ENCODE results near the gene REN. TPM values are rescaled to one million over a fixed set of nuclear protein-coding genes. Genes with fewer than 3 reads are reported as not detected.

The REN gene
- polyA plus RNA-seq, 6 donors from 2014 or later = not detected

GRCh38 chr1:204131978-204132377 is 34.2 kb downstream of the REN start:
- Mint-ChIP-seq H3K4me1 (peaks cover 8 to 13% (median 10%) of the 10 kb centered on the region in 3 donors), H3K27ac (no peak overlapping the region), H3K27me3 (peaks cover 4 to 23% (median 19%) of the 10 kb centered on the region in 3 donors), H3K9me3 (no peaks in the 10 kb centered on the region), H3K4me3 (no peak overlapping the region), H3K36me3 (no peaks in the 10 kb centered on the region)
- no peak for ATAC-seq (ENCODE audit: low read depth in 2 of 2)
- DNase-seq = no peak

DNA sequence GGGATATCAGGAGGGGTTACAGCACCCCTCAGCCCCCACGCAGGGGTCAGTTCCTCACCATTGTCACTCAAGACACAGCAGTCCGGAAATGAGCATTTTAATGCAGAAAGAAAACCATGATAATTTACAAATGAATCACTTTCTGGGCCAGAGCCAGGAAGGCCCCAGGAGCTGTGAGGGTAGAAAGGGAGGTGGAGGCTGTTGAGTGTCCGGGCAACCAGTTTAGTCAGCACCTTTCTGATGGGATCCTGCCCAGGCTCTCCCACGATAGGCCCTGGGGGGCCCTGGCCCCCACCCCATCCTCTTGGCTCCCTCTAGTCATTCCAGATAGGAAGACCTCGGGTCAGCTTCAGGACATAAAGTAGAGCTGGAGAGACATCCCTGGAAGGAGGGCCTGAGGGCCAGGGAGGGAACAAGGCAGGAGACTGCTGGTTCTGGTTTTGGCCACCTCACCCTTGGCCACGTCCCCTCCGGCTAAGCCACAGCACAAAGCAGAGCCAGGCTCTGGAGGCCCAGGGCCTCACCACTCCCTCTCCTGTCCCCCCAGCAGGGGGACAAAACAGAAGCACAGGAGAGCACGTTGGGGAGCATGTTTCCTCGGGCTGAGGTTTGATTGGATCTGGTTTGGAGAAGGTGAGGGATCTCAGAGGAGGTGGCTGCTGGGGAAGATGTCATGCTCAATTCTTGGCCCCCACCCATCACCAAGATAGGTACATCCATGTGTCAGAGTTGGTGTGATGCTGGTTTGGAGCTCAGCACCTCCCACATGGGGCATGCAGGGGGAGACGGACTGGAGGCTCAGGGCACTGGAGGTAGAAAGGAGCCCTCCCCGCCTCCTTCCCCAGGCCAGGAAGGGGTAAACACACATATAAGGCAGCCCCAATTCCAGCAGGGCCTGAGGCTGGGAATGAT is 34.9 kb downstream of the REN start:
- Mint-ChIP-seq H3K27me3 (peaks cover 7 to 25% (median 23%) of the 10 kb centered on the region in 3 donors), H3K4me1 (peaks cover 8 to 14% (median 13%) of the 10 kb centered on the region in 3 donors), H3K27ac (peak overlapping the region in 2 of 6 donors; percentile 75 to 90), H3K36me3 (no peaks in the 10 kb centered on the region), H3K4me3 (no peak overlapping the region), H3K9me3 (no peaks in the 10 kb centered on the region)
- DNase-seq (no peak), ATAC-seq (ENCODE audit: low read depth in 2 of 2) (no peak)

- no peak overlapping the region for H3K27ac Mint-ChIP-seq
- DNase-seq = no peak
These were observed 36.0 kb downstream of the REN start for GRCh38 chr1:204130178-204130577.

DNA sequence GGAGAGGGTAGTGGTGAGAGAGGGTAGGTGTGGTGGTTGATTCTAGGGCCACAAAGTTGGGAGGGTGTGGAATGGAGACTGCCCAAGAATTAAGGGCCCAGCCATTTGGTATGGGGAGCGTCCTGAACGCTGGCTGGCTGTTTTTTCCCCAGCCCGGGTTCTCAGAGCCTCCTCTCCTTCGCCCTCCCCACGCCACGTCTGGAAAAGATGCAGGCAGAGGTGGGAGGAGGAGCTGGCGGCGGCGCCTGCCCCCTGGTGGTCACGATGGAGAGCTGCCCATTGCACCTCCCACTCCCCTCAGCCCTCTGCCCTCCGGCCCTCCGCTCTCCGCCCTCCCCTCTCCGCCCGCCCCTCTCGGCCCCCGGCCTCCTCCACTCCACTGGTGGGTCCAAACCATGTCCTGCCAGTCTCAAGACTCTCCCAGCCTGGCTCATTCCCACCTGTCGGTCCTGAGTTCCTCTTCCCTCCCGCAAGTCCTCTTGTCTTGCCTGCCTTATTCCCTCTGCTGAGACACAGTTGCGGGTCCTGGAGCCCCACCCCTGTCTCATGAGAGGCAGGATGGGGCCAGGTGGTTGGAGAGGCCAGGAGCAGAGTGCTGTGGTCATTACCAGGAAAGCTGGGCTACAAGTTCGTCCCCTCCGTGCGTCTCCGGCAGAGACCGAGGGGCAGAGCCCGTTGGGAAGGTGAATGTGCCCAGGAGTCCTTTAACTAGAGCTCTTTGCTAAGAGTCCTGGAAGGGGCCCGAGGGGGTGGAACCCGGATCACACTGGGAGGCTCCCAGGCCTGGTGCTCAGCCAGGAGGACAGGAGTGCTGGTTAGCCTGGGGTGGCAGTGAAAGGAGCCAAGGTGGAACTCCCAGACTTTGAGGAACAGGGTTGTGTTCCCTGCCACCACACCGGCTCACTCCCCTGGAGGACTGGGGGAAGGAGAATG is 36.9 kb downstream of the REN start:
- no peaks in the 10 kb centered on the region for H3K36me3 Mint-ChIP-seq
- ATAC-seq (ENCODE audit: low read depth in 2 of 2) (peak; percentile 72 to 77), DNase-seq (peak; percentile 33)
- peak overlapping the region in 2 of 8 donors; percentile 37 to 53 for H3K4me3 Mint-ChIP-seq
- H3K27me3 Mint-ChIP-seq = peaks cover 7 to 30% (median 18%) of the 10 kb centered on the region in 3 donors
- H3K4me1 Mint-ChIP-seq = peaks cover 8 to 14% (median 13%) of the 10 kb centered on the region in 3 donors
- H3K9me3 Mint-ChIP-seq = no peaks in the 10 kb centered on the region
- peak overlapping the region in 2 of 6 donors; percentile 38 to 78 for H3K27ac Mint-ChIP-seq

More at GRCh38 chr1:204130178-204130577, 36.0 kb downstream of the REN start:
- Mint-ChIP-seq H3K4me1 (peaks cover 8 to 14% (median 13%) of the 10 kb centered on the region in 3 donors), H3K27me3 (peaks cover 7 to 25% (median 19%) of the 10 kb centered on the region in 3 donors), H3K9me3 (no peaks in the 10 kb centered on the region), H3K36me3 (no peaks in the 10 kb centered on the region), H3K4me3 (no peak overlapping the region)
- ATAC-seq (ENCODE audit: low read depth in 2 of 2) = no peak

GRCh38 chr1:204128464-204128963 is 37.6 kb downstream of the REN start:
- Mint-ChIP-seq H3K36me3 (no peaks in the 10 kb centered on the region), H3K9me3 (no peaks in the 10 kb centered on the region), H3K27ac (peak overlapping the region in 2 of 6 donors; percentile 38 to 78), H3K4me1 (peaks cover 8 to 14% (median 13%) of the 10 kb centered on the region in 3 donors), H3K27me3 (peaks cover 7 to 34% (median 20%) of the 10 kb centered on the region in 3 donors), H3K4me3 (peak overlapping the region in 1 of 8 donors; percentile 20)
- ATAC-seq (ENCODE audit: low read depth in 2 of 2) = no peak
- no peak for DNase-seq

DNA sequence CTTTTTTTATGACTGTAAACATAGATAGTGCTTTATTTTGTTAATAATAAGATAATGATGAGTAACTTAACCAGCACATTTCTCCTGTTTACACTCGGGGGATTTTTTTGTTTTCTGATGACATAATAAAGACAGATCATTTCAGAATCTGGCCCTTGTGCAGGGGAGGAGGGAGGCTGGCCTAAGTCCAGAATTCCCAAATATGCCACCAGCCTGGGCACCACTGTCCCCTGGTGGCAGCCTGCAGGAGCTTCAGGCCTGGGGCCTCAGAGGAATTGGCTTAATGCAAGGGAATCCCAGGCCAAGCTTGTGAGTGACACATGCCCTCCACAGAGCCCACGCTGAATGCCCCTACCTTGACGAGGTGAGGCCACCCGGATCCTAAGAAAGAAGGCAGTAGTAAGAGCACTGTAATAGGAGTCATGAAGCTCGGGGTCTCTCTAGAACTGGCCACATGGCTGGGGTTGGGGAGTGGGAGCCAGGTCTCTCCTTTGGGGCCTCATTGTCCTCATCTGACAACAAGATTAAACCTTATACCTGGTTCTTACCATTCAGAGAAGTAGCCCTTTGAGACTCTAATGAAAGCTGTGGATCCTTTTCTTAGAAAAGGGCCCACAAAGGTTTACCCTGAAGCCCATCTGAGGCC is 38.4 kb downstream of the REN start:
- Mint-ChIP-seq H3K27ac (peak overlapping the region in 2 of 6 donors; percentile 27 to 39), H3K4me3 (peak overlapping the region in 1 of 8 donors; percentile 12), H3K27me3 (peaks cover 7 to 40% (median 26%) of the 10 kb centered on the region in 3 donors), H3K36me3 (no peaks in the 10 kb centered on the region), H3K4me1 (peaks cover 8 to 14% (median 13%) of the 10 kb centered on the region in 3 donors), H3K9me3 (no peaks in the 10 kb centered on the region)
- ATAC-seq (ENCODE audit: low read depth in 2 of 2) (no peak), DNase-seq (no peak)

DNA sequence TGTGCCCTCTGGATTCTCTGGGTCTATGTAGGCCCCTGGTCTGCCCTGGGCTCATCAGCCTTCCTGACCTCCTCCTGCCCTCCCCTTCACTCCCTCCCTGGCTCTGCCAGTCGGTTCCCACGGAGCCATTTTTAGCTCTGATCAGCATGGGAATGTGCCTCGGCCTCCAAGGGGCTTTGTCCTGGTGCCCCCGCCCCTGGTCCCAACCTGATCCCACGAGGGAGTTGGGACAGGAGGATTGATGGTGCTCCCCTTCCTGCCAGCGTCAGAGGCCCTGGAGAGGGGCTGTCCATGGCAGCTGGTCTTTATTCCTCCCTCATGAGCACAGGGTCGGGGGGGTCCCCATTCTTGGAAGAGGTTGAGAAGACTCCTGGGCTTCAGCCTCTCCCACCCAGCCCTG is 39.2 kb downstream of the REN start:
- H3K36me3 Mint-ChIP-seq = no peaks in the 10 kb centered on the region
- H3K27ac Mint-ChIP-seq = no peak overlapping the region
- peaks cover 7 to 40% (median 26%) of the 10 kb centered on the region in 3 donors for H3K27me3 Mint-ChIP-seq
- DNase-seq = no peak
- no peak overlapping the region for H3K4me3 Mint-ChIP-seq
- no peak for ATAC-seq (ENCODE audit: low read depth in 2 of 2)
- no peaks in the 10 kb centered on the region for H3K9me3 Mint-ChIP-seq
- H3K4me1 Mint-ChIP-seq = peaks cover 8 to 14% (median 13%) of the 10 kb centered on the region in 3 donors

DNA sequence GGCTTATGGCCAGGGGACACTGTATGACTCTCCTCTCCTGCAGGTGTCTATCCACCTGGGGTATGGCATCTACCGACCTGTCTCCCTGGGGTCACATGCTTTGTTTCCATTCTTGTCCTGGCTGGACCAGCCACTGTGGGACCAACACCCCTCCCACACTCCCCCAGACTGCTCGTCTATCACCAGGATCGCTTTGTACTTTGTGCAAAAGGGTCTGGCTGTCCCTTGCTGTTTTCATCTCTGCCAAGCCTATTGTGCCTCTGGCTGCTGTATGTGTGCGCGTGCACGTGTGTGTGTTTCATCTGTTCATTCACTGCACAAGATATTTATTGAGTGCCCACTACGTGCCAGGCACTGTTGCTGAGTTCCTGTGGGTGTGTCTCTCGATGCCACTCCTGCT is 39.8 kb downstream of the REN start:
- H3K9me3 Mint-ChIP-seq = no peaks in the 10 kb centered on the region
- DNase-seq = no peak
- no peak overlapping the region for H3K27ac Mint-ChIP-seq
- peak overlapping the region in 1 of 8 donors; percentile 72 for H3K4me3 Mint-ChIP-seq
- peaks cover 8 to 14% (median 13%) of the 10 kb centered on the region in 3 donors for H3K4me1 Mint-ChIP-seq
- H3K27me3 Mint-ChIP-seq = peaks cover 7 to 38% (median 26%) of the 10 kb centered on the region in 3 donors
- no peak for ATAC-seq (ENCODE audit: low read depth in 2 of 2)
- H3K36me3 Mint-ChIP-seq = no peaks in the 10 kb centered on the region

DNA sequence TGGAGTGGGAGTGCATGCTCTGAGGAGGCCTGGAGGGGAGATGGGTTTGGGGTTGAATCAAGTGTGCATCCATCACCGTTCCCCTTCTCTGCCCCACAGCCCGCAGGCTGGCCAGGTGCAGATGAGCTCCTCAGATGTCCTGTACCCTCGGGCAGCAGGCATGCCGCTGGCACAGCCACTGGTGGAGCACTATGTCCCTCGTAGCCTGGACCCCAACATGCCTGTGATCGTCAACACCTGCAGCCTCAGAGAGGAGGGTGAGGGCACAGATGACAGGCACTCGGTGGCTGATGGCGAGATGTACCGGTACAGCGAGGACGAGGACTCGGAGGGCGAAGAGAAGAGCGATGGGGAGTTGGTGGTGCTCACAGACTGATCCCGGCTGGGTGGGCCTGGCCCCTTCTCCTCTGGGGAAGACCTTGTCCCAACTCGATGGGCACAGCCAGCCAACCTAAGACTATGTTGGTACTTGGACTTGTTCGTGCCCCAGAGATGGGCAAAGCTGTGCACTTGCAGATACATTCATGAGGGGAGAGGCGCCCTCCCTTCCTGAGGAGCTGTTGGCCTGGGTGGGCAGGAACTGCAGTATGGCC is 40.3 kb downstream of the REN start:
- ATAC-seq (ENCODE audit: low read depth in 2 of 2) (no peak), DNase-seq (no peak)
- no peaks in the 10 kb centered on the region for H3K9me3 Mint-ChIP-seq
- H3K27ac Mint-ChIP-seq = peak overlapping the region in 1 of 6 donors; percentile 54
- H3K4me3 Mint-ChIP-seq = no peak overlapping the region
- H3K4me1 Mint-ChIP-seq = peaks cover 8 to 14% (median 13%) of the 10 kb centered on the region in 3 donors
- no peaks in the 10 kb centered on the region for H3K36me3 Mint-ChIP-seq
- peaks cover 7 to 33% (median 21%) of the 10 kb centered on the region in 3 donors for H3K27me3 Mint-ChIP-seq

- H3K4me3 Mint-ChIP-seq = no peak overlapping the region
- peak overlapping the region in 1 of 6 donors; percentile 88 for H3K27ac Mint-ChIP-seq
- no peaks in the 10 kb centered on the region for H3K9me3 Mint-ChIP-seq
- H3K27me3 Mint-ChIP-seq = peaks cover 3 to 26% (median 15%) of the 10 kb centered on the region in 3 donors
- ATAC-seq (ENCODE audit: low read depth in 2 of 2) = no peak
- H3K36me3 Mint-ChIP-seq = no peaks in the 10 kb centered on the region
- no peak for DNase-seq
- H3K4me1 Mint-ChIP-seq = peaks cover 8 to 14% (median 13%) of the 10 kb centered on the region in 3 donors
These were observed 41.5 kb downstream of the REN start for GRCh38 chr1:204124639-204125038.

GRCh38 chr1:204123376-204123775 is 42.8 kb downstream of the REN start:
- Mint-ChIP-seq H3K4me1 (peaks cover 0 to 3% (median 1%) of the 10 kb centered on the region in 3 donors), H3K27me3 (peaks cover 7 to 20% (median 8%) of the 10 kb centered on the region in 3 donors), H3K27ac (no peak overlapping the region), H3K36me3 (no peaks in the 10 kb centered on the region), H3K9me3 (no peaks in the 10 kb centered on the region), H3K4me3 (no peak overlapping the region)
- no peak for ATAC-seq (ENCODE audit: low read depth in 2 of 2)
- no peak for DNase-seq

DNA sequence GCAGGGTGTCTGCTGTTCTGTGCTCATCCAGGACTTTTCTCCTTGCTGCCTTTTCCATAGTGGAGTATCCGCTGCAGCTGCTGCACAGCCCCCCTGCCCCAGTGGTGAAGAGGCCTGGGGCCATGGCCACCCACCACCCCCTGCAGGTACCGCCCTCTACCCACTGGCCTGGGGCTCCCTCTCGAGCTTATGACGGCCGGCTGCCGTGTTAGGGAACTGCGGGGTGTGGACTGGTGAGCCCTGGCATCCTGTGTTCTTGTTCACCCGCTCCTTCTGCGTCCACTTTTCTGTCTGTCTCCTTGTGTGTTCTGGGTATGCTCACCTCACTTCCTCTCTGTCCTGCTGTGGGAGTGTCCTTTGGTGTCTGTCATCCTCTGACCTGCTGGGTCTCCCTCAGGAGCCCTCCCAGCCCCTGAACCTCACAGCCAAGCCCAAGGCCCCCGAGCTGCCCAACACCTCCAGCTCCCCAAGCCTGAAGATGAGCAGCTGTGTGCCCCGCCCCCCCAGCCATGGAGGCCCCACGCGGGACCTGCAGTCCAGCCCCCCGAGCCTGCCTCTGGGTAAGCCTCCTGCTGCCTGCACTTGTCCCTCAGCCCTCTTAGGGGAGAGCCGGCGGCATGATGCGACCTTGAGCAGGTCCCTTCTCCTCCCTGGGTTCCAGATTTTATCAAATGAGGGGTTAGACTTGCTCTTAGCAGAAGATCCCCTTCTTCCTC is 44.1 kb downstream of the REN start:
- ATAC-seq (ENCODE audit: low read depth in 2 of 2) (no peak), DNase-seq (no peak)
- Mint-ChIP-seq H3K4me3 (no peak overlapping the region), H3K36me3 (no peaks in the 10 kb centered on the region), H3K27ac (peak overlapping the region in 2 of 6 donors; percentile 44 to 52), H3K9me3 (no peaks in the 10 kb centered on the region), H3K27me3 (peaks cover 7 to 20% (median 8%) of the 10 kb centered on the region in 3 donors), H3K4me1 (peaks cover 0 to 3% (median 0%) of the 10 kb centered on the region in 3 donors)

Measured in naive B cell (primary cell).